ENCODE measurements around the gene TAX1BP3.

GRCh38 chr17:3681057-3681456, 12.7 kb upstream of the TAX1BP3 start:
- no peak for TF ChIP-seq CTCF (conservative IDR thresholded peaks at IDR 0.05)
- TF ChIP-seq EZH2 (IDR thresholded peaks at IDR 0.05; ENCODE audit: low read depth), result no peak

All from PC-9 (cell line).